Measurements from ENCODE around the gene GALNT13.

DNA sequence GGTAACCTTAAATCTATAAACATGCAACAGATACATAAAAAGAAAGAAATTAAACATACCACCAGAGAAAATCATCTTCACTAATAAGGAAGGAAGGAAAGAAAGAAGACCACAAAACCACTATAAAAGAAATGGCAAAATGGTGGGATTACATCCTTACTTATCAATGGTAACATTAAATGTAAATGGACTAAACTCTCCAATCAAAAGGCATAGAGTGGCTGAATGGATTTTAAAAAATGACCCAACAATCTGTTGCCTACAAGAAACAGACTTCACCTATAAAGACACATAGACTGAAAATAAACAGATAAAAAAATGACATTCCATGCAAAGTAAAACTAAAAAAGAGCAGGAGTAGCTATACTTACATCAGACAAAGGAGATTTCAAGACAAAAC is 195.4 kb downstream of the GALNT13 start:
- TF ChIP-seq, protein P1, sequence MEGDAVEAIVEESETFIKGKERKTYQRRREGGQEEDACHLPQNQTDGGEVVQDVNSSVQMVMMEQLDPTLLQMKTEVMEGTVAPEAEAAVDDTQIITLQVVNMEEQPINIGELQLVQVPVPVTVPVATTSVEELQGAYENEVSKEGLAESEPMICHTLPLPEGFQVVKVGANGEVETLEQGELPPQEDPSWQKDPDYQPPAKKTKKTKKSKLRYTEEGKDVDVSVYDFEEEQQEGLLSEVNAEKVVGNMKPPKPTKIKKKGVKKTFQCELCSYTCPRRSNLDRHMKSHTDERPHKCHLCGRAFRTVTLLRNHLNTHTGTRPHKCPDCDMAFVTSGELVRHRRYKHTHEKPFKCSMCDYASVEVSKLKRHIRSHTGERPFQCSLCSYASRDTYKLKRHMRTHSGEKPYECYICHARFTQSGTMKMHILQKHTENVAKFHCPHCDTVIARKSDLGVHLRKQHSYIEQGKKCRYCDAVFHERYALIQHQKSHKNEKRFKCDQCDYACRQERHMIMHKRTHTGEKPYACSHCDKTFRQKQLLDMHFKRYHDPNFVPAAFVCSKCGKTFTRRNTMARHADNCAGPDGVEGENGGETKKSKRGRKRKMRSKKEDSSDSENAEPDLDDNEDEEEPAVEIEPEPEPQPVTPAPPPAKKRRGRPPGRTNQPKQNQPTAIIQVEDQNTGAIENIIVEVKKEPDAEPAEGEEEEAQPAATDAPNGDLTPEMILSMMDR (IDR thresholded peaks at IDR 0.05; ENCODE audit: insufficient read depth, low read depth, low read length), result no peak
- no peak for TF ChIP-seq EZH2 (IDR thresholded peaks at IDR 0.05; ENCODE audit: insufficient read depth, low read length)
